K562 (cell line): Measurements from ENCODE around the gene TSPAN32. TPM values are rescaled to one million over a fixed set of nuclear protein-coding genes. Genes with fewer than 3 reads are reported as not detected.

Source experiments
- ATAC-seq: fragments of 200-7000 bp; cut with Tn5 transposase; 3 replicates; pipeline ENCODE4 v1.9.1; 2020; ENCODE audit warnings: moderate library complexity
- BruUV-seq: library from RNA; stranded (reverse); fragments of 400-500 nt; replicated peaks from 2 replicates; lab custom pipeline; 2021; lab: Mats Ljungman, UMichigan
- CTCF ChIA-PET: fragments of 300-600 bp; formaldehyde crosslinking; extraction: SDS; loops from one replicate; lab custom pipeline; 2021; ENCODE audit warnings: low intra/inter-chr PET ratio; lab: Yijun Ruan, JAX
- POLR2A ChIA-PET: fragments of 300-600, 350-650 bp; sonication (Branson Sonifier 250); formaldehyde crosslinking; extraction: SDS; loops from one replicate; lab custom pipeline; 2021; ENCODE audit warnings: antibody characterized with exemption, inconsistent platforms; lab: Yijun Ruan, JAX
- DNase-seq, 4 experiments: peaks; one replicate each; pipeline versions ENCODE4 v3.0.0 to v3.0.0-alpha.2; 2011 to 2018; ENCODE audit warnings: low spot score in 3 of 4, mixed read lengths in 3 of 4; ENCODE audit errors: extremely low read depth in 1 of 4
- FAIRE-seq: peaks from 2 replicates; lab custom pipeline; 2011; peaks lifted over from hg19 to GRCh38; lab: Jason Lieb, UNC
- H2AFZ ChIP-seq: 2 replicates; pipeline ENCODE4 v1.6.0; 2011; ENCODE audit warnings: low read depth, low read length, control low read depth, inconsistent platforms
- H3K27ac ChIP-seq: fragments of 200-600 bp; 3 replicates; pipeline ENCODE4 v1.8.0; 2011; ENCODE audit warnings: low read depth, mild to moderate bottlenecking, control low read depth, inconsistent platforms, low read length, moderate library complexity, mixed read lengths; ENCODE audit errors: extremely low read depth
- H3K27me3 ChIP-seq, 2 experiments: fragments of 300-600 bp in 1 of 2; 2 replicates in 1 of 2; 3 replicates in 1 of 2; pipeline versions ENCODE4 v1.6.0 to v1.8.0; 2011; ENCODE audit warnings: inconsistent platforms in 2 of 2, low read length in 2 of 2, mild to moderate bottlenecking in 1 of 2, mixed read lengths in 1 of 2, moderate library complexity in 1 of 2; ENCODE audit not compliant: control insufficient read depth in 2 of 2, insufficient read depth in 2 of 2
- H3K36me3 ChIP-seq: fragments of 300-600 bp; 3 replicates; pipeline ENCODE4 v1.8.0; 2011; ENCODE audit warnings: mild to moderate bottlenecking, low read length, inconsistent platforms; ENCODE audit not compliant: control insufficient read depth, insufficient read depth
- H3K4me1 ChIP-seq, 2 experiments: fragments of 200-600 bp in 1 of 2; replicated peaks in 1 of 2; 2 replicates in 1 of 2; 3 replicates in 1 of 2; pipeline versions ENCODE4 v1.5.1 to v1.8.0; 2011; ENCODE audit warnings: inconsistent platforms in 2 of 2, low read length in 2 of 2, mild to moderate bottlenecking in 1 of 2, mixed read lengths in 1 of 2, moderate library complexity in 1 of 2; ENCODE audit not compliant: control insufficient read depth in 2 of 2, insufficient read depth in 2 of 2
- H3K4me2 ChIP-seq: 2 replicates; pipeline ENCODE4 v1.6.1; 2011; ENCODE audit warnings: low read length, control low read depth, inconsistent platforms, mixed read lengths; ENCODE audit not compliant: insufficient read depth
- H3K4me3 ChIP-seq: fragments of 200-600 bp; sonication (generic), shearing (Covaris generic); 2 replicates; pipeline ENCODE4 v1.5.1; 2016; ENCODE audit warnings: control low read depth, inconsistent platforms
- H3K79me2 ChIP-seq: fragments of 200-600 bp; 3 replicates; pipeline ENCODE4 v1.8.0; 2011; ENCODE audit warnings: low read length, inconsistent platforms; ENCODE audit not compliant: control insufficient read depth, insufficient read depth
- H3K9ac ChIP-seq, 2 experiments: 2 replicates each; pipeline versions ENCODE4 v1.6.0 to v1.6.1; 2011; ENCODE audit warnings: low read depth in 2 of 2, low read length in 2 of 2, control low read depth in 1 of 2, inconsistent platforms in 1 of 2, mild to moderate bottlenecking in 1 of 2, mixed read lengths in 1 of 2; ENCODE audit not compliant: insufficient read depth in 1 of 2
- H3K9me1 ChIP-seq: one replicate; pipeline ENCODE4 v1.6.0; 2011; ENCODE audit warnings: inconsistent platforms, mild to moderate bottlenecking, low read length, moderate library complexity; ENCODE audit not compliant: control insufficient read depth, insufficient read depth
- H3K9me3 ChIP-seq: replicated peaks from 2 replicates; pipeline ENCODE4 v1.5.1; 2011; ENCODE audit warnings: low read depth, low read length, inconsistent platforms; ENCODE audit not compliant: control insufficient read depth, insufficient read depth
- H4K20me1 ChIP-seq: replicated peaks from 2 replicates; pipeline ENCODE4 v1.6.1; 2011; ENCODE audit warnings: low read length, inconsistent platforms, mixed read lengths; ENCODE audit not compliant: control insufficient read depth, insufficient read depth
- ARID1B ChIP-seq: fragments of 450-650 bp; IDR thresholded peaks from 2 replicates; pipeline ENCODE4 v1.6.1; 2016; ENCODE audit warnings: antibody characterized with exemption, mild to moderate bottlenecking, inconsistent platforms
- ATF7 ChIP-seq: fragments of 450-650 bp; IDR thresholded peaks from 2 replicates; pipeline ENCODE4 v1.7.1; 2014; ENCODE audit warnings: mild to moderate bottlenecking, moderate library complexity
- CAMTA2 ChIP-seq: fragments of 250-450 bp; sonication (Bioruptor Pico); conservative IDR thresholded peaks from 2 replicates; pipeline ENCODE4 v1.5.1; 2022
- ESRRA ChIP-seq: fragments of 450-650 bp; IDR thresholded peaks from 2 replicates; pipeline ENCODE4 v1.6.1; 2014; ENCODE audit warnings: low read depth, mild to moderate bottlenecking, moderate library complexity, borderline replicate concordance
- ETV6 ChIP-seq, 3 experiments: fragments of 150-350 bp in 1 of 3; sonication (generic) in 1 of 3; formaldehyde crosslinking in 1 of 3; IDR thresholded peaks; 2 replicates each; pipeline versions ENCODE4 v1.6.1 to v1.8.0; 2014 to 2022; ENCODE audit warnings: borderline replicate concordance in 2 of 3, low read depth in 2 of 3, antibody characterized with exemption in 1 of 3, low read length in 1 of 3, mild to moderate bottlenecking in 1 of 3, missing genetic modification reagents in 1 of 3
- FOS ChIP-seq: IDR thresholded peaks from 3 replicates; pipeline ENCODE4 v1.6.1; 2011; ENCODE audit not compliant: insufficient read length; ENCODE audit errors: extremely low read depth
- KHSRP ChIP-seq: fragments of 450-650 bp; IDR thresholded peaks from 2 replicates; pipeline ENCODE4 v1.6.1; 2017
- MCM2 ChIP-seq: fragments of 450-650 bp; IDR thresholded peaks from 2 replicates; pipeline ENCODE4 v1.6.1; 2017; ENCODE audit warnings: low read depth, mild to moderate bottlenecking
- POLR2AphosphoS5 ChIP-seq: IDR thresholded peaks from 2 replicates; pipeline ENCODE4 v1.6.1; 2011; ENCODE audit warnings: mild to moderate bottlenecking, low read depth, low read length, moderate library complexity; ENCODE audit not compliant: control insufficient read depth, insufficient read depth
- POU5F1 ChIP-seq: fragments of 150-350 bp; IDR thresholded peaks from 2 replicates; pipeline ENCODE4 v1.6.1; 2014; ENCODE audit warnings: borderline replicate concordance, low read length, low read depth, mild to moderate bottlenecking; ENCODE audit not compliant: partially characterized antibody
- TSC22D4 ChIP-seq: fragments of 450-650 bp; IDR thresholded peaks from 2 replicates; pipeline ENCODE4 v1.6.1; 2016; ENCODE audit warnings: missing genetic modification characterization, missing biosample characterization, control low read depth
- U2AF2 ChIP-seq: fragments of 200-400 bp; formaldehyde crosslinking; optimal IDR thresholded peaks from 2 replicates; pipeline ENCODE3; 2017; ENCODE audit warnings: low read depth, mild to moderate bottlenecking, low read length
- YBX1 ChIP-seq: fragments of 450-650 bp; IDR thresholded peaks from 2 replicates; pipeline ENCODE4 v1.7.1; 2016; ENCODE audit warnings: mild to moderate bottlenecking
- ZFP30 ChIP-seq: fragments of 250-450 bp; sonication (Bioruptor Pico); IDR thresholded peaks from 2 replicates; pipeline ENCODE4 v1.8.0; 2022; ENCODE audit warnings: moderate library complexity, mild to moderate bottlenecking, inconsistent platforms, borderline replicate concordance
- ZNF561 ChIP-seq: fragments of 450-650 bp; formaldehyde crosslinking; conservative IDR thresholded peaks from 2 replicates; pipeline ENCODE4 v1.4.0; 2020; ENCODE audit warnings: mild to moderate bottlenecking, moderate library complexity
- ZNF695 ChIP-seq: fragments of 450-650 bp; formaldehyde crosslinking; IDR thresholded peaks from 2 replicates; pipeline ENCODE4 v1.4.0; 2020; ENCODE audit warnings: mild to moderate bottlenecking, moderate library complexity
- WGBS: fragments of 100-300 bp; shearing (Covaris generic); methylation state at CpG from one replicate; pipeline ENCODE4 v1.1.6; 2016; ENCODE audit warnings: low coverage, mixed read lengths; ENCODE audit not compliant: insufficient coverage; ENCODE audit errors: missing lambda C conversion rate; 5-methylcytosine and 5-hydroxymethylcytosine counted together
- in situ Hi-C: fragments of 300-500 bp; cut with MboI; formaldehyde crosslinking; loops from 4 replicates; pipeline ENCODE4 v1.15.0; 2018; ENCODE audit warnings: inconsistent platforms, mixed read lengths
- intact Hi-C: fragments of 100-400 bp; cut with micrococcal nuclease; formaldehyde crosslinking; loops from 2 replicates; pipeline ENCODE4 v1.14.2; 2022
- polyA plus RNA-seq, 8 experiments: library from polyadenylated mRNA; depleted of rRNA in 4 of 8; stranded (reverse) in 5 of 8; unstranded in 3 of 8; fragments of >200 nt; fragmentation: Nextera tagmentation in 2 of 8; fragmentation: Illumina TruSeq in 1 of 8; extraction: Ambion mirVana in 2 of 8; extraction: Trizol in 1 of 8; gene quantifications; 2 replicates each; pipeline versions ENCODE4 v1.2.1 to v1.2.3, GENCODE V29; 2011 to 2014; ENCODE audit warnings: inconsistent platforms in 1 of 8, missing spikeins in 1 of 8
- total RNA-seq, 7 experiments: library from RNA; depleted of rRNA in 6 of 7; stranded (reverse); fragments of >200 nt in 6 of 7; fragmentation: Illumina TruSeq in 2 of 7; extraction: Trizol in 2 of 7; gene quantifications; 2 replicates each; pipeline versions ENCODE4 v1.2.1 to v1.2.3, GENCODE V29; 2011 to 2021; ENCODE audit warnings: low replicate concordance in 1 of 7
- TF ChIP-seq, protein P1 (sequence below): sonication (generic); formaldehyde crosslinking; IDR thresholded peaks from 2 replicates; pipeline ENCODE4 v1.8.0; 2022; ENCODE audit warnings: mild to moderate bottlenecking, missing genetic modification reagents

TSPAN32 gene
- total and polyA plus RNA-seq, 9 of the 15 experiments (the other 6 are each of a cell fraction or from before 2014, with no cell fraction given) = 0.21 to 7.3 (median 2.6) TPM

GRCh38 chr11:2361565-2361964 is 59.8 kb downstream of the TSPAN32 start (continued):
- TF ChIP-seq KHSRP (no peak), ESRRA (no peak), ZNF695 (CRISPR knock-in tag) (no peak), TSC22D4 (tag) (no peak), CAMTA2 (CRISPR knock-in tag) (no peak), POLR2AphosphoS5 (no peak), ZNF561 (no peak), U2AF2 (no peak), ETV6 (IDR thresholded peaks at IDR 0.05; ENCODE audit: borderline replicate concordance in 1 of 2, low read depth in 2 of 2, low read length in 1 of 2) (no peak), ETV6 (CRISPR knock-in tag; IDR thresholded peaks at IDR 0.05; ENCODE audit: borderline replicate concordance) (no peak)
- TF ChIP-seq, protein P1, sequence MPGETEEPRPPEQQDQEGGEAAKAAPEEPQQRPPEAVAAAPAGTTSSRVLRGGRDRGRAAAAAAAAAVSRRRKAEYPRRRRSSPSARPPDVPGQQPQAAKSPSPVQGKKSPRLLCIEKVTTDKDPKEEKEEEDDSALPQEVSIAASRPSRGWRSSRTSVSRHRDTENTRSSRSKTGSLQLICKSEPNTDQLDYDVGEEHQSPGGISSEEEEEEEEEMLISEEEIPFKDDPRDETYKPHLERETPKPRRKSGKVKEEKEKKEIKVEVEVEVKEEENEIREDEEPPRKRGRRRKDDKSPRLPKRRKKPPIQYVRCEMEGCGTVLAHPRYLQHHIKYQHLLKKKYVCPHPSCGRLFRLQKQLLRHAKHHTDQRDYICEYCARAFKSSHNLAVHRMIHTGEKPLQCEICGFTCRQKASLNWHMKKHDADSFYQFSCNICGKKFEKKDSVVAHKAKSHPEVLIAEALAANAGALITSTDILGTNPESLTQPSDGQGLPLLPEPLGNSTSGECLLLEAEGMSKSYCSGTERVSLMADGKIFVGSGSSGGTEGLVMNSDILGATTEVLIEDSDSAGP (CRISPR knock-in tag) = no peak

- Histone ChIP-seq H3K4me2 (no peak overlapping the region), H3K9me1 (no peaks in the 10 kb centered on the region), H3K27me3 (peaks cover 26 to 86% of the 10 kb centered on the region in 2 experiments), H3K9me3 (no peaks in the 10 kb centered on the region), H3K4me3 (no peak overlapping the region), H2AFZ (no peak overlapping the region), H3K27ac (no peak overlapping the region), H3K36me3 (no peaks in the 10 kb centered on the region), H4K20me1 (peaks cover 22% of the 10 kb centered on the region), H3K9ac (no peak overlapping the region), H3K79me2 (no peaks in the 10 kb centered on the region), H3K4me1 (peaks cover 0 to 7% of the 10 kb centered on the region in 2 experiments; a peak in 2 of 5 replicates)
- BruUV-seq = no TSS peak
- FAIRE-seq (no peak), ATAC-seq (no peak), DNase-seq (no peak)
- TF ChIP-seq YBX1 (no peak), MCM2 (no peak), ARID1B (no peak), ZFP30 (CRISPR knock-in tag) (no peak), POU5F1 (no peak), ATF7 (no peak), FOS (no peak)
- WGBS = 4% methylated on average over 7 of the region's 7 CpGs
- intact Hi-C loops (no loop called here), in situ Hi-C loops (no loop called here)
- POLR2A ChIA-PET = interaction anchor here (0.9 to 1.6 kb wide), 2 partner anchors 9 to 16 kb away, joined by 3 to 7 read pairs; no protein-coding TSS in a partner anchor
- CTCF ChIA-PET = no interaction called here
Measured at GRCh38 chr11:2362414-2362813, 60.6 kb downstream of the TSPAN32 start.
